HG03159 (cell line): Measurements from ENCODE around the gene TLX3.

ENCODE experiments used
- ATAC-seq: cut with Tn5 transposase; IDR thresholded peaks from one replicate; pipeline ENCODE4 v1.9.1; 2021; ENCODE audit warnings: mild to moderate bottlenecking, moderate library complexity; ENCODE audit not compliant: unreplicated experiment

TLX3 gene

GRCh38 chr5:171300358-171300757 lies 8.7 kb upstream of the TLX3 start:
- no peak for ATAC-seq

DNA sequence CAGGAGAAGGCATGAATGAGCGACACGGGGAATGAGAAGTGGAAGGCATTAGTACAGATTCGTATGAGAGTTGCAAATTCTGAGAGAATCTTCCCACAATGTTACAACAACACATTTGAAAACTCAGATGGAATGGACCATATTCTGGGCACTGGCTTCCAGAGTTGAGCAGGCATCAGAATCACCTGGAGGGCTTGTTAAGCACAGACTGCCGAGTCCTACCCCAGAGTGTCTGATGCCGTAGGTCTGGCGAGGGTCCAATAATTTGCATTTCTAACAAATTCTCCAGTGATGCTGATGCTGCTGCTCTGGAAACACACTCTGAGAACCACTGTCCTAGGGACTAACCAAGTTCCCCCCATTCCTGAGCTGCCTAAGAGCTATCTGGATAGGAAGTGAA lies 2.9 kb upstream of the TLX3 start:
- ATAC-seq, result no peak

DNA sequence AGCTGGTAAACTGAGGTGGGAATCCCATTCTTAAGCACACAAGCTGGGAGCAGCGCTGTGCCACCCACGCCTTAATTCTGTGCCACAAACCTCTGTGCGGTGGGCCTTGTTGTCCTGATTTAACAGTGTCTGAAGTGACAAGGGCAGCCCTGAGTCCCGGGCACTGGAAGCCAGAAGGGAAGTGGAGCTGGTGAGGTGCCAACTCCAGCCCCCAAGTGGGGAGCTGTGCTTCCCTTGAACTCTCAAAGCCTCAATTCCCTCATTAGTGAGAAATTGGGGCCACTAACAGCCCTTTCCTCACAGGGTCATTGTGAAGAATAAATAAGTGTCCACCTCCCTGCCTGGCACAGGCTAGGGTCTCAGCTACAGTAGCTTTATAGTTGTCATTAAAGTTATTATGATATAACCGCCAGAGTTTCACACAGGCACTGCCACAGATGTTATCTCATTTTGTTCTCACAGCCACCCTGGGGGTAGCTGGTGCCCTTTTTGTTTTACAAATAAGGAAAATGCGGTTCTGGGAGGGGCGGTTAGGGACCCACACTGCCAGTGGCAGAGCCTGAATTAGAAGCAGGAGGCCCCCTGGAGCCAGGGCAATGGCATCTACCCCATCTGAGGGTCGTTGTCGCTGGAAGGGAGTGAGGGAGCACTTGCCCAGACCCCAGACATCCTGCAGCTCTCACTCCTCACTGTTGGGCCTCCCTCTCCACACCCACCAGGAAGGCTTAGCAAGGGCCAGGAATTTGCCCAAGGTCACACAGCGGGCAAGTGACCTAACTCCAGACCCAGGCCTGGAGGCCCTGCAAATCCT lies 2.1 kb upstream of the TLX3 start:
- ATAC-seq, result no peak

GRCh38 chr5:171307789-171308452 lies 1.1 kb upstream of the TLX3 start:
- no peak for ATAC-seq

GRCh38 chr5:171309276-171310211 lies 496 bp downstream of the TLX3 start:
- no peak for ATAC-seq

DNA sequence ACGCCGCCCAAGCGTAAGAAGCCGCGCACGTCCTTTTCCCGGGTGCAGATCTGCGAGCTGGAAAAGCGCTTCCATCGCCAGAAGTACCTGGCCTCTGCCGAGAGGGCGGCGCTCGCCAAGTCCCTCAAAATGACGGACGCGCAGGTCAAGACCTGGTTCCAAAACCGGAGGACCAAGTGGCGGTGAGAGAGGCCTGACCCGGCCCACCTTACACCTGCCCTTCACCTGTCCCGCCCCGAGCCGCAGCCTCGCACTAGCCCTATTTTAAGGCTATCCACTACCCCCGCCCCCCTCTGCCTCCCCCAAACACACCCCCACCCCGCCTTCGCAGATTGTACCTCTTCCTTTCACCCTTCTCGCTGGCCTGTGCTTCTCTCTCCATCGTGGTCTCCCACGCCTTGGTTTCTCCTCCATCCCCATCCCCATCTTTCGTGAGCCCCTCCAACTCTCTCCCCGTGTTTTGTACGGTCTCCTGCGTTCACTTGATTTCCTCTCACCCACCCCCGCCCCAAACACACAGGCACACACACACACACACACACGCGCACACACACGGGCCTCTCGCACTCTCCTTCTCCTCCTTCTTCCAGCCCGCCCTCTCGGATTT lies 1.3 kb downstream of the TLX3 start:
- no peak for ATAC-seq

DNA sequence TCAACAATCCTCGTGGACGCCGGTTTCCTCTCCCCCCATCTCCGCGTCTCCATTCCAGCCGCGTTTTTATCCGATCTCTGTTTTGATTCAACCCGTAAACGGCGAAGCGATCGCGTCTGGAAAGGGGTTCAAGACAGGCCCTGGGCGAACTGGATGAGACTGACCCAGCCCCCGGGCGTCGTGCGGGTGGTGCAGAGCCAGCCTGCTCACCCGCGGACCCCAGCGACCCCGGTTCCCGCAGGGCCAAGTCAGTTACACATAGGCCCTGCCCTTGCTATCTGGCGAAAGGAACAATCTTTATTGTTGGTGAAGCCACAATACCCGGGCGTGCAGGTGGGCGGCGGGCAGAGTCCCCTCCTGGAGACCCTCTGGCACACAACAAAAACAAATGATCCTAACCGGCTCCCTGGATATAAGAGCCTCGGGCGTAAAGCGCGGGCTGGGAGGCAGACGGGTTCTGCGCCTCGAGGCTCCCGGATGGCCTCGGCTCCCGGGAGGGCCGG lies 1.8 kb downstream of the TLX3 start:
- ATAC-seq, result no peak

DNA sequence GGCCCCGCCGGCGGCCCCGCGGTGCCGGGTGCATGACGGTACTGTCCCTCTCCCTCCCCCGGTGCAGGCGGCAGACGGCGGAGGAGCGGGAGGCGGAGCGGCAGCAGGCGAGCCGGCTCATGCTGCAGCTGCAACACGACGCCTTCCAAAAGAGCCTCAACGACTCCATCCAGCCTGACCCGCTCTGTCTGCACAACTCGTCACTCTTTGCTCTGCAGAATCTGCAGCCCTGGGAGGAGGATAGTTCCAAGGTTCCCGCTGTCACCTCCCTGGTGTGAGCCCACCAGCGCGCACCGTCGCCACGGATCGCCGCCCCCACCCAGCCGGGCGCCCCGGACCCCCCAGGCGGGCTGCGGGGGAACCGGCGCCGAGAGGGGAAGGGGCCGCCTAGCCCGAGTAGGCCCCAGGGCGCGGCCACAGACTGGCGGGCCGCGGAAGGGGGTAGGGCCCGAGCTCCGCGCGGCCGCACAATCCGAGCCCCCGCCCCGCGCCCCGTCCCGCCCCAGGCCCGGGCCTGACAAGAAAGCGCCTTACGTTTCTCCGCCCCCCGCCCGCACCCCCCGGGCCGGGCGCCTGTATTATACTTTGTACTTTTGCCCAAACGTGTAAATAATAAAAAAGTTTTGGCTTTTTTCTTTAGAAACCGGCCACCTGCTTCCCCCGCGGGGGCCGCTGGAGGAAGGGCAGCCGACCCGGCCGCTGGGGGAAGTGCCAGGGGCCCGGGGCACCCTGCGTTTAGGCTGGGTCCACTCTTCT lies 2.5 kb downstream of the TLX3 start:
- no peak for ATAC-seq

DNA sequence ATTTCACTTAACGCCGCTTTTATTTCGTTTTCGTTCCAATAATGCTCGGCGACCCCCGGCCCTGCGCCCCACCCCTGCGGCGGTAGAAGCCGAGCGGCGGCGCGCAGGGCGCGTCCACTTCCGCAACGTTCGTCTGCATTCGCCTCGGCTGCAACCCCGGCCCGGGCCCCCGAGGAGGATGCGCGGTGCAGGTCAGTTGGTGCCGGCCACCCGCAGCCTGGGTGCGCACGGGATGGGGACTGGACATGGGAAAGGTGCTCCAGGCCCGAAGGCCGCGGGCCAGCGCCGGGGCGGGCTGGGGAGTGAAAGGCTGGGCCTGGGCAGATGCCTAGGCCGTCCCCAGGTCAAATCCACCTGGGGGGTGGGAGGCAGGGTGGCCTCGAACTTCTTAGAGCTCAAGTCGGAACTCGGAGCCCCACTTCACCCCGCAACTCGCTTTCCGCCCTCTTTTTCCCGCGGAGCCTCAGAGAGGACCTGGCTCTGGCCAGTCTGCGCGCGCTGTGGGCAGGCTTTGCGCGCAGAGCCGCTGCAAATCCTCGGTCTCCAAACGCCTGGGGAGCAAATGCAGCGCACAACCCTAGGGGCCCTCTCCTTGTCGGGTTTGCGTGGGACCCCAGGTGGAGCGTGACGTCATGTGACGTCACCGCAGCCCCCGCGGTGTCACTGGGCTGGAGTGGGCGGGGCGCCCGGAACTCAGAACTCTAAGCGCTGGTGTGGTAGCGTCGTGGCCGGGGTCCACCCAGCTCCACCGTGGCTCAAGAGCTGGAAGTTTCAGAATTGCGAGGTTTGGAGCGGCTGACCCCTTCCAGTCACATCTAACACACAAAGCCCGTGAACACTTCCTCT lies 3.3 kb downstream of the TLX3 start:
- ATAC-seq, result no peak

DNA sequence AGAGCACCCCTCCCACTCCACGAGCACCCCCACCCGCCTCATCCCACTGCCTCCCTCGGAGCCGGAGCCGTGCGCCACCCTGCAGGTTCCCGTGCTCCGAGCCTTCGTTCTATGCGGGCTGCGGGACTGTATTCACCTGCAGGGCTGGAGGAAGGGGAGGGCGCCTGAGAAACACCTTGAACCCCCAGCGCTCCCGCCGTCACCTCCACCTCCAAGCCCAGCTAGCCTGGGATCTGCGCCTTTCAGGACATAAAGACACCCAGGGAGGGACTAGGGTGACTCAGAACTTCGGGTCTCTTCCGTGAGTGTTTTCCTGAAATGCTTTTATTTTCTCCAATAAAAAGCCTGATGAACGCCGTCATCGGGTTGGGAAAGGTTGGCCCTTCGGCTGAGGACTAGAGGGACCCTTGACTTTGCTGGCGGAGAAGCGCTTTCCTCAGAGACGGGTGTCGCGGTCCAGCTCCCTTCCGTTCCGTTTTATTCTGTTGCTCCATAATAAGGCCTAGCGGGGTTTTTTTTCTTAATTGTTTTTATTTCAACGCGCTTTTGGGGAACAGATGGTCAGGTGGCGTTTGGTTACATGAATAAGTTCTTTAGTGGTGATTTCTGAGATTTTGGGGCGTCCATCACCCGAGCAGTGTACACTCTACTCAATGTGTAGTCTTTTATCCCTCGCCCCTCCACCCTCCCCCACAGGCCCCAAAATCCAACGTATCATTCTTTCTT lies 4.6 kb downstream of the TLX3 start:
- no peak for ATAC-seq

DNA sequence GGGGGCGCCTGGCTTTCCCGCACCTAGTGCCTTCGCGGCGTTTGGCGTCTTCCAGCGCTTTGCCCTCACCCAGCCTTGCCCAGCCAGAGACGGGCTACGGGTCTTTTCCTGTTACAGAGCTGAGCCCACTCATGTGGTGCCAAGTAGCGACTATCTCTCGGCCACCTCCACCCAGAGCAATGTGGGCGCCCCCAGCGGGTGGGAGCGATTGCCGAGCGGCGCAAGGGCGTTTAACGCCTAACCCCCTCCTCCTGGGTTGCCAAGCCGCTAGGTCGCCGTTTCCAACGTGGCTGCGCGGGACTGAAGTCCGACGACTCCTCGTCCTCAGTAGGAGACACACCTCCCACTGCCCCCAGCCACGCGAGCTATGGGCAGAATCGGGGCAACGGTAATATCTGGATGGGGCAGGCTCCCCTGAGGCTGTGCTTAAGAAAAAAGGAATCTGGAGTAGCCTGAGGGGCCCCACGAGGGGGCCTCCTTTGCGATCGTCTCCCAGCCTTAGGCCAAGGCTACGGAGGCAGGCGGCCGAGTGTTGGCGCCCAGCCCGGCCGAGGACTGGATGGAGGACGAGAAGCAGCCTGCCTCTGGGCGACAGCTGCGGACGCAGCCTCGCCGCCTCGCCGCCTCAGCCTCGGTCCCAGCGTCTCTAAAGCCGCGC lies 5.8 kb downstream of the TLX3 start:
- no peak for ATAC-seq

DNA sequence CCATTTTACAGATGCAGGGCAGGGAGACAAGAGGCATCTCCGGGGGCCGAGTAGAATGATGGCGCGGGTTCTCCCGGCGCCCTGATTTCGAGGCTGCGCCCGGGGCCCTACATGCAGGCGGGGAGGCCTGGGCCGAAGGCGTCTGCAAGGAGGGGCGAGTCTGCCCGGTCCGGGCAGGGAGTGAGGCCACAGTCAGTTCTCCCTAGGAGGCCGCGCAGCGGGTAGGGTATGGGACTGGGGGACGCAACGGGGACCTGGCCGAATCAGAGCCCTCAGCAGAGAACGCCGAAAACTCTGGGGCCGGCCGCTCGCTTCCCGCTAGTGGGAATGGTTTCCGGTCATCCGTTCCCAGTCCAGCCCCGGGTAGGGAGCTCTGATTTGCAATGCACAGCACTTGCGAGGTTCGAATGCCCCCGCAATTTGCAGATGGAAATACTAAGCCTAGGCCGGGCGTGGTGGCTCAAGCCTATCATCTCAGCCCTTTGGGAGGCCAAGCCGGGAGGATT lies 6.4 kb downstream of the TLX3 start:
- ATAC-seq, result no peak

GRCh38 chr5:171315925-171316257 lies 6.8 kb downstream of the TLX3 start:
- no peak for ATAC-seq

DNA sequence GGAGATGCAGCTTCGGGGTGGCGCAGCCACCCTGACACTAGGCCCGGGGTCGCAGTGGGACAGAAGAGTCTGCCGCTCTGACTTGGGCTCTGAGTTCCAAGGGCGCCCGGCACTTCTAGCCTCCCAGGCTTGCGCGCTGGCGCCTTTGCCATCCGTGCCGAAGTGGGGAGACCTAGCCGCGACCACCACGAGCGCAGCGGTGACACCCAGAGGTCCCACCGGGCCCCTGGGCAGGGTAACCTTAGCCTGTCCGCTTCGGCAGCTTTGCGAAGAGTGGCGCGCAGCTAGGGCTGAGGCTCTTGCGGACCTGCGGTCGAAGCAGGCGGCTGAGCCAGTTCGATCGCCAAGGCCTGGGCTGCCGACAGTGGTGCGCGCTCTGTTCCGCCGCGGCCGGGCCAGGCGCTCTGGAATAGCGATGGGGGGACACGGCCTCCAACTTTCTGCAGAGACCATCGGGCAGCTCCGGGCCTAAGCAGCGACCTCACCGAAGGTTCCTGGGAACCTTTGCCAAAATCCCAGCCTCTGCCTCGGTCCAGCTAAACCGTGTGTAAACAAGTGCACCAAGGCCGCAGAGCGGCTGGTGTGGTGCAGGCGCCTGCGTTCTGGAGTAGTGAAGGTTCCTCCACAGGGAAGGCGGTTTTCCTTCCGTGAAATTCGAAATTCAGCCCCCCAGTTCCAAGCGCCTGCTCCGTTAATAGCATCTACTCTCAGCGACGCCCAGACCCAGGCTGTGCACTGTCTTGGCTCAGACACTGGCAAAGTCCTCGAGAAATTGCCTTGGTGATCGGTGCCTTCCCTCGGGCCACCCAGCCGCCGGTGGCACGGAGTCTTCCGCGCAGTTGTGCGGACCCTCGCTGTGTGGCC lies 7.4 kb downstream of the TLX3 start:
- no peak for ATAC-seq

DNA sequence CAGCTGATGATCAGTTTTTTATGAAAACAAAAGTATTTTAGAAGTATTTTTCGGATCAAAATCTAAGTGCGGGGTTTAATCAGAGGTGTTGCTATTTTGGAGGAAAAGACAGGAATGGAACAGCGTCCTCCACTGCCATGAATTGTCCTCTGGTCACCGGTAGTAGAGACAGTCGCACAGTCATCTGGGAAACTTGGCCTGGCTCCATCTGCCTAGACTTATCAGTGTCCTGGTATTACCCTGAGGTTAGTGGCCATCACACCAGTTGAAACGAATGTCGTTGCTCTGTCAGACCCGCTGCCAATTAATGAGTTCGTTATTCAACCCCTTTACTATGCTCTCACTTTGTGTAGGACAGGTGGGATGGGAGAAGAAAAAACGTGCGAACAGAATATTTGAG lies 8.2 kb downstream of the TLX3 start:
- ATAC-seq, result no peak

GRCh38 chr5:171318026-171318425 lies 9.0 kb downstream of the TLX3 start:
- ATAC-seq, result no peak

DNA sequence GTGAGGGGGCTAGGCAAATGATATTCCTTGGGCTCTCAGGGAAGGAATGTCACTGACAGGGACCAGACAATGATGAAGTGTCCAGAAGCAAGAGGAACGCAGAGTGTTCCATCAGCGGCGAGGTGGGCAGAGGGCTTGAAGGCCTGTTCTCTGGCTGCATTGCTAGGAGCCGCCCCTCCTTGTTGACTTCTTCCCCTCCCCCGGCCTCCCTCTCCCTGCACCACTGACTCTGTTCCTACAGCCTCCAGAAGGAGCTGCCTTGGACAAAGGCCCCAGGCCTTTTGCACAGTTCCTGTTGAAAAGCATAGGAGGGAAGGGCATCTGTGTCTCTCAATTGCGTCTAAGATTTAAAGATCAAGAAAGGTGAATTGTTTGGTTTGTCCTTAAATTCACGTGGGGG lies 12.4 kb downstream of the TLX3 start:
- ATAC-seq, result no peak
